SK-N-SH (cell line): ENCODE data around the gene NEGR1.

Experiments used
- CTCF ChIP-seq: fragments of 200-600 bp; sonication (generic); IDR thresholded peaks from 2 replicates; pipeline ENCODE4 v1.6.1; 2017; ENCODE audit warnings: antibody characterized with exemption, mild to moderate bottlenecking, moderate library complexity
- FOXJ3 ChIP-seq: sonication (generic); formaldehyde crosslinking; IDR thresholded peaks from 2 replicates; pipeline ENCODE4 v1.5.1; 2020; ENCODE audit warnings: mild to moderate bottlenecking, missing genetic modification reagents
- GABPA ChIP-seq: IDR thresholded peaks from 2 replicates; pipeline ENCODE4 v1.4.0; 2012; ENCODE audit warnings: low read depth, mild to moderate bottlenecking
- MXI1 ChIP-seq: IDR thresholded peaks from 2 replicates; pipeline ENCODE4 v1.6.1; 2012; ENCODE audit warnings: mild to moderate bottlenecking, low read depth, low read length, improper control_type of control experiment

GRCh38 chr1:71899881-71900280 lies 382.5 kb downstream of the NEGR1 start:
- TF ChIP-seq CTCF = no peak
- TF ChIP-seq FOXJ3 = no peak
- TF ChIP-seq MXI1 = no peak
- TF ChIP-seq GABPA = no peak
